LNCAP (cell line): ENCODE data around the gene CELSR3.

Experiments
- CTCF ChIP-seq: fragments of 450-650 bp; IDR thresholded peaks from 2 replicates; pipeline ENCODE4 v1.5.1; 2017; ENCODE audit warnings: mild to moderate bottlenecking

CELSR3 gene

GRCh38 chr3:48633743-48634142 is 28.9 kb downstream of the CELSR3 start:
- no peak for TF ChIP-seq CTCF

- no peak for TF ChIP-seq CTCF
Observed at GRCh38 chr3:48633256-48633655, 29.4 kb downstream of the CELSR3 start.

- no peak for TF ChIP-seq CTCF
Observed at GRCh38 chr3:48631516-48632448, 30.9 kb downstream of the CELSR3 start.

- TF ChIP-seq CTCF, result no peak
Observed at GRCh38 chr3:48630833-48631232, 31.9 kb downstream of the CELSR3 start.

- no peak for TF ChIP-seq CTCF
Observed at GRCh38 chr3:48630407-48630806, 32.3 kb downstream of the CELSR3 start.

- no peak for TF ChIP-seq CTCF
Observed at GRCh38 chr3:48629894-48630293, 32.8 kb downstream of the CELSR3 start.

- no peak for TF ChIP-seq CTCF
Observed at GRCh38 chr3:48628277-48629017, 34.2 kb downstream of the CELSR3 start.
